Upper lobe of left lung (tissue), 6 donors: ENCODE data around the gene NIPA2. TPM values are rescaled to one million over a fixed set of nuclear protein-coding genes. Genes with fewer than 3 reads are reported as not detected.

Experiments used
- ATAC-seq, 2 donors: fragments of 200-7000 bp; cut with Tn5 transposase; one replicate each; pipeline ENCODE4 v1.9.1; 2022; ENCODE audit warnings: mild to moderate bottlenecking in 2 of 2, moderate library complexity in 2 of 2; ENCODE audit not compliant: low FRiP score in 2 of 2
- DNase-seq, 2 donors: peaks; one replicate each; pipeline ENCODE4 v3.0.0-alpha.2; 2019 to 2020
- H3K27ac ChIP-seq, 4 donors: fragments of 200-600 bp; sonication (generic); one replicate each; pipeline ENCODE4 v1.5.1; 2016 to 2019
- H3K27me3 ChIP-seq, 4 donors: fragments of 200-600 bp; sonication (generic); one replicate each; pipeline ENCODE4 v1.5.1; 2017 to 2019
- H3K36me3 ChIP-seq, 4 donors: fragments of 200-600 bp; sonication (generic); one replicate each; pipeline ENCODE4 v1.5.1; 2016 to 2019
- H3K4me1 ChIP-seq, 4 donors: fragments of 200-600 bp; sonication (generic); one replicate each; pipeline ENCODE4 v1.5.1; 2018 to 2019
- H3K4me3 ChIP-seq, 4 donors: fragments of 200-600 bp; sonication (generic); one replicate each; pipeline ENCODE4 v1.5.1; 2017 to 2019; ENCODE audit warnings: mild to moderate bottlenecking in 2 of 4, moderate library complexity in 1 of 4
- H3K9me3 ChIP-seq, 4 donors: fragments of 200-600 bp; sonication (generic); one replicate each; pipeline ENCODE4 v1.5.1; 2018 to 2019
- EP300 ChIP-seq, 4 donors: sonication (generic); formaldehyde crosslinking; IDR thresholded peaks; one replicate each; pipeline ENCODE4 v1.5.1; 2017; ENCODE audit warnings: antibody characterized with exemption in 4 of 4, control low read depth in 2 of 4
- POLR2A ChIP-seq, 4 donors: fragments of 450-650 bp; IDR thresholded peaks; one replicate each; pipeline ENCODE4 v1.5.1; 2016 to 2017; ENCODE audit warnings: antibody characterized with exemption in 4 of 4, mild to moderate bottlenecking in 2 of 4
- POLR2AphosphoS5 ChIP-seq, 2 donors: sonication (generic); formaldehyde crosslinking; IDR thresholded peaks; one replicate each; pipeline ENCODE4 v1.5.1; 2017; ENCODE audit warnings: antibody characterized with exemption in 2 of 2
- WGBS, 2 donors: methylation state at CpG; one replicate each; pipeline ENCODE4 v1.1.5; 2017 to 2018; 5-methylcytosine and 5-hydroxymethylcytosine counted together
- total RNA-seq, 6 donors: library from RNA; depleted of rRNA in 4 of 6; stranded (reverse); fragments of >200 nt in 4 of 6; gene quantifications; one replicate each; pipeline versions ENCODE4 v1.1.0 to v1.2.1, GENCODE V29; 2016 to 2021
- TF ChIP-seq, protein P1 (sequence below), 6 experiments: fragments of 450-650 bp in 4 of 6; fragments of 200-600 bp in 2 of 6; sonication (generic) in 2 of 6; IDR thresholded peaks; one replicate each; pipeline ENCODE4 v1.5.1; 2016 to 2019; ENCODE audit warnings: antibody characterized with exemption in 6 of 6
- donor health status: DM: no; HTN: no; CAD: no; lungs with moderate emphysema.
- donor health status: DM: no; HTN: yes; CAD: no; lungs with severe emphysema.

The NIPA2 gene
- total RNA-seq, 6 donors from 2014 or later, result 23.0 to 55.9 (median 47.5) TPM

DNA sequence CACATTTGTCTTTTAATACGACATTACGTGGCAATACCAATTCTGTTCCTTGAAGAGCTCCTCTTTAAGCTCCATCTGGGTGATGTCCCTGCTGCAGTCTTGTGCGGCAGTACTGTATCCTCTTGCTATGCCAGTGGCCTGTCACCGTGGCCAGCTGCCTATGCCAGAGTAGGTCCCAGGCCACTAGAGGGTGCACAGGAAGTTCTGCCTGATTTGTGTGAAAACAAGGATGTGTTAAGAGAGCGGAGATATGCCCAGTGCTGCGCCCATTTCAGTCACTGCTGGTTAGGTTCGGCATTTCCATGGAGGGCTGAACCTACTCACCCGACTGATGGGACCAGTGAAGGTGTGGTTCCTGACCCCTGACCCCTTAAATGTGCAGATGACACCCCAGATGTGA is 26.8 kb upstream of the NIPA2 start:
- 68 to 83% methylated on average over 7 to 8 of the region's 8 CpGs for WGBS, 2 donors
- ATAC-seq, result peak in 1 of 2 donors; percentile 38
- Histone ChIP-seq H3K27ac (no peak overlapping the region), H3K4me3 (no peak overlapping the region), H3K36me3 (peaks cover 0 to 10% (median 4%) of the 10 kb centered on the region in 4 donors), H3K9me3 (no peaks in the 10 kb centered on the region), H3K27me3 (no peaks in the 10 kb centered on the region), H3K4me1 (no peaks in the 10 kb centered on the region)
- no peak for TF ChIP-seq POLR2A (IDR thresholded peaks at IDR 0.05)
- TF ChIP-seq, protein P1, sequence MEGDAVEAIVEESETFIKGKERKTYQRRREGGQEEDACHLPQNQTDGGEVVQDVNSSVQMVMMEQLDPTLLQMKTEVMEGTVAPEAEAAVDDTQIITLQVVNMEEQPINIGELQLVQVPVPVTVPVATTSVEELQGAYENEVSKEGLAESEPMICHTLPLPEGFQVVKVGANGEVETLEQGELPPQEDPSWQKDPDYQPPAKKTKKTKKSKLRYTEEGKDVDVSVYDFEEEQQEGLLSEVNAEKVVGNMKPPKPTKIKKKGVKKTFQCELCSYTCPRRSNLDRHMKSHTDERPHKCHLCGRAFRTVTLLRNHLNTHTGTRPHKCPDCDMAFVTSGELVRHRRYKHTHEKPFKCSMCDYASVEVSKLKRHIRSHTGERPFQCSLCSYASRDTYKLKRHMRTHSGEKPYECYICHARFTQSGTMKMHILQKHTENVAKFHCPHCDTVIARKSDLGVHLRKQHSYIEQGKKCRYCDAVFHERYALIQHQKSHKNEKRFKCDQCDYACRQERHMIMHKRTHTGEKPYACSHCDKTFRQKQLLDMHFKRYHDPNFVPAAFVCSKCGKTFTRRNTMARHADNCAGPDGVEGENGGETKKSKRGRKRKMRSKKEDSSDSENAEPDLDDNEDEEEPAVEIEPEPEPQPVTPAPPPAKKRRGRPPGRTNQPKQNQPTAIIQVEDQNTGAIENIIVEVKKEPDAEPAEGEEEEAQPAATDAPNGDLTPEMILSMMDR (IDR thresholded peaks at IDR 0.05), result peak in 1 of 6 experiments; percentile 24
- DNase-seq, result no peak

DNA sequence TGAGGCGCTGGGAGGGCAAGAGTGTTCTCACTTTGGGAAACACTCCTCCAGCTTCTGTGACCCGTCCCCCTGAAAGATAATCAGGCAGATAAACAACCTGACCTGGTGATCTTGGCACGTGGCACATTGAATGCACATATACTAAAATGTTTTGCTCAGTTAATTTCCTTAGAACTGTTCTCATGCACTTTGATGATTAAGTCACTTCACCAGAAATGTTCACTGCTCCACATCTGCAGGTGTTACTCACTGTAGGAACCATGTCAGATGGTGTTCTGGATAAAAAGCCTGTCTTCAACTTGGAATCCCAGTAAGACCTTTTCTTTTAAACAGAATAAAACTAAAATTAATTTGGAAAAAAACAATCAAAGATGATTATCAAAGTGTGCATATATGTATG is 24.6 kb upstream of the NIPA2 start:
- no peaks in the 10 kb centered on the region for H3K27me3 ChIP-seq
- peaks cover 0 to 12% (median 4%) of the 10 kb centered on the region in 4 donors for H3K36me3 ChIP-seq
- H3K9me3 ChIP-seq, result no peaks in the 10 kb centered on the region
- H3K4me1 ChIP-seq, result no peaks in the 10 kb centered on the region
- H3K27ac ChIP-seq, result no peak overlapping the region
- ATAC-seq, result no peak
- H3K4me3 ChIP-seq, result no peak overlapping the region
- TF ChIP-seq POLR2A (IDR thresholded peaks at IDR 0.05), result no peak
- 77 to 89% methylated on average over 3 of the region's 3 CpGs for WGBS, 2 donors
- DNase-seq, result no peak

DNA sequence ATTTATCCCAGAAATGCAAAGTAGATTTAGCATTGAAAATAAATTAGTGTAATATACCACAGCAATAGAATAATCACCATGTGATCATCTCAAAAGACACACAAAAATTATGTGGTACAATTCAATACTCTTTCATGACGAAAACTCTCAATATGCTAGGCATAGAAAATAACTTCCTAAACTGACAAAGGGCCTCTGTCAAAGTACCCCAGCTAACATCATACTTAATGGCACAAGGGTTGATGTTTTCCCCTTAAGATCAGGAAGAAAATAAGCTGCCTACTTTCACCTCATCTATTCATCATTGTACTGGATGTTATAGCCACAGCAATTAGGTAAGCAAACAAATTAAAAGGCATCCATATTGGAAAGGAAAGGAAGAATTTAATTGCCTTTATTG is 22.7 kb upstream of the NIPA2 start:
- Histone ChIP-seq H3K9me3 (no peaks in the 10 kb centered on the region), H3K27ac (no peak overlapping the region), H3K4me1 (no peaks in the 10 kb centered on the region), H3K4me3 (no peak overlapping the region), H3K36me3 (peaks cover 4 to 24% (median 8%) of the 10 kb centered on the region in 4 donors), H3K27me3 (no peaks in the 10 kb centered on the region)
- DNase-seq (no peak), ATAC-seq (no peak)
- TF ChIP-seq POLR2AphosphoS5 (IDR thresholded peaks at IDR 0.05), result no peak
- 89 to 100% methylated on average over 1 of the region's 1 CpG for WGBS, 2 donors

DNA sequence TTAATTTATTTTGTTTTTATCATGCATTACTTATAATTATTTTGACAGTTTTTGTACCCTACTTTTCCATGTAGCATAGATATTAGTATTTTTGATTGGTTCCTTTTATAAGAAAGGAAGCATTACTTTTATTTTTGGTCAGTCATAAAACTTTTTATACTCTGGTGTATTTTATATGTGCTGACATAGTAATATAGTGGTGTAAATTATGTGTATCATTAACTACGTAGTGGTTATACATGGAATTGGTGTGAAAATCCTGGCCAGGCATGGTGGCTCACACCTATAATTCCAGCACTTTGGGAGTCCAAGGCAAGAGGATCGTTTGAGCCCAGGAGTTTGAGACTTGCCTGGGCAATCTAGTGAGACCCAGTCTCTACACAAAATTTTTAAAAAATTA is 18.8 kb upstream of the NIPA2 start:
- no peak overlapping the region for H3K4me3 ChIP-seq
- H3K4me1 ChIP-seq, result no peaks in the 10 kb centered on the region
- no peaks in the 10 kb centered on the region for H3K9me3 ChIP-seq
- WGBS, 2 donors, result 90 to 92% methylated on average over 2 of the region's 2 CpGs
- H3K27ac ChIP-seq, result no peak overlapping the region
- DNase-seq (no peak), ATAC-seq (no peak)
- TF ChIP-seq EP300 (IDR thresholded peaks at IDR 0.05) (no peak), POLR2AphosphoS5 (IDR thresholded peaks at IDR 0.05) (no peak), POLR2A (IDR thresholded peaks at IDR 0.05) (no peak)
- TF ChIP-seq, protein P1 (IDR thresholded peaks at IDR 0.05), result no peak
- H3K36me3 ChIP-seq, result peaks cover 0 to 47% (median 25%) of the 10 kb centered on the region in 4 donors
- H3K27me3 ChIP-seq, result no peaks in the 10 kb centered on the region

DNA sequence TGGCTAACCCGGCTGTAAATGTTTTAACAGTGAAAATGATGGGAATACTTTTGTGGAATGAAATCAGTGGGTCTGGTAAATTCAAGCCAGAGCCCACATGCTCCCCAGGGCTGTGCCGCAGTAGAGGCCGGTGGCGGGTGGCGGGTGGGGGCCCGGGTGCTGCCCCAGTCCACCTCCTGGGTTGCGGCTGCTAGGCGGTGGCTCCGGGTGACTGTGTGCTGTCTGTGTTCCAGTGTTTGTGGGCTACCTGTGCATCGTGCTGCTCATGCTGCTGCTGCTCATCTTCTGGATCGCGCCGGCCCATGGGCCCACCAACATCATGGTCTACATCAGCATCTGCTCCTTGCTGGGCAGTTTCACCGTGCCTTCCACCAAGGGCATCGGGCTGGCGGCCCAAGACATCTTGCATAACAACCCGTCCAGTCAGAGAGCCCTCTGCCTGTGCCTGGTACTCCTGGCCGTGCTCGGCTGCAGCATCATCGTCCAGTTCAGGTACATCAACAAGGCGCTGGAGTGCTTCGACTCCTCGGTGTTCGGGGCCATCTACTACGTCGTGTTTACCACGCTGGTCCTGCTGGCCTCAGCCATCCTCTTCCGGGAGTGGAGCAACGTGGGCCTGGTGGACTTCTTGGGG is 14.9 kb upstream of the NIPA2 start:
- Histone ChIP-seq H3K4me3 (no peak overlapping the region), H3K4me1 (no peaks in the 10 kb centered on the region), H3K27ac (no peak overlapping the region), H3K27me3 (no peaks in the 10 kb centered on the region), H3K9me3 (no peaks in the 10 kb centered on the region), H3K36me3 (peaks cover 0 to 69% (median 37%) of the 10 kb centered on the region in 4 donors)
- TF ChIP-seq POLR2AphosphoS5 (IDR thresholded peaks at IDR 0.05), result no peak
- DNase-seq (peak in 1 of 2 donors; percentile 63), ATAC-seq (no peak)
- 95 to 97% methylated on average over 24 to 29 of the region's 29 CpGs for WGBS, 2 donors

DNA sequence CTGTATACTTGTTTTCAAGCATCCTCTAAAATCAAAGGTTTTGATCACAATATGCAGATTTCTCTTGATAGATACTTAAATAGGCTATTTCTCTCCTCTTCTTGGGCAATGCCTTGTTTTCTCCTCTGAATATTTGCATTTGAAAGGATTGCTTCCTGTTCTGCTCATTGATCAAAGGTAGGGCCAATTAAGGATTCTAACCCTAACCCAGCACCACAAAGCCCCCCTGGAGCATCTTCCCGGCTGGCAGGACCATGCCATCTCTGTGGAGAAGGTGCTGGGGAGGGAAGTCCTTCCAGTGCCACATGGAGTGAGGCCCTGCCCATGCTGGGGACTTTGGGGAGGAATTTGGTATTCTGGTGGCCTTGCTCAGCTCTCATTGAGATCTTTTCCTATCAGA is 11.3 kb upstream of the NIPA2 start:
- Histone ChIP-seq H3K36me3 (peaks cover 0 to 43% (median 27%) of the 10 kb centered on the region in 4 donors), H3K4me3 (no peak overlapping the region), H3K27ac (no peak overlapping the region), H3K27me3 (no peaks in the 10 kb centered on the region), H3K9me3 (no peaks in the 10 kb centered on the region), H3K4me1 (no peaks in the 10 kb centered on the region)
- DNase-seq (no peak), ATAC-seq (no peak)
- WGBS, 2 donors, result 75 to 86% methylated on average over 1 of the region's 1 CpG
- TF ChIP-seq, protein P1 (IDR thresholded peaks at IDR 0.05), result no peak
- no peak for TF ChIP-seq POLR2AphosphoS5 (IDR thresholded peaks at IDR 0.05)
- no peak for TF ChIP-seq POLR2A (IDR thresholded peaks at IDR 0.05)
- TF ChIP-seq EP300 (IDR thresholded peaks at IDR 0.05), result no peak
